K562 (cell line): ENCODE measurements around the gene JMJD1C. TPM values are rescaled to one million over a fixed set of nuclear protein-coding genes. Genes with fewer than 3 reads are reported as not detected.

Experiments used
- DMBX1 ChIP-seq: fragments of 250-450 bp; sonication (Bioruptor Pico); IDR thresholded peaks from 2 replicates; pipeline ENCODE4 v1.8.0; 2022; ENCODE audit warnings: inconsistent platforms, mild to moderate bottlenecking, moderate library complexity, borderline replicate concordance
- FOSL1 ChIP-seq: fragments of 200-800 bp; sonication (Bioruptor generic); conservative IDR thresholded peaks from 2 replicates; pipeline ENCODE4 v1.6.1; 2016; ENCODE audit warnings: missing genetic modification characterization, missing compliant biosample characterization
- NBN ChIP-seq: fragments of 450-650 bp; IDR thresholded peaks from 2 replicates; pipeline ENCODE4 v1.6.1; 2016; ENCODE audit warnings: low read depth, mild to moderate bottlenecking
- PCBP1 ChIP-seq: fragments of 200-400 bp; formaldehyde crosslinking; IDR thresholded peaks from 2 replicates; pipeline ENCODE4 v1.6.1; 2018; ENCODE audit warnings: mild to moderate bottlenecking, low read depth, low read length; ENCODE audit not compliant: poor library complexity, severe bottlenecking
- RBM25 ChIP-seq: fragments of 200-400 bp; formaldehyde crosslinking; IDR thresholded peaks from 2 replicates; pipeline ENCODE4 v1.6.1; 2018; ENCODE audit warnings: low read length, low read depth, moderate library complexity; ENCODE audit not compliant: severe bottlenecking
- U2AF1 ChIP-seq: fragments of 200-400 bp; formaldehyde crosslinking; optimal IDR thresholded peaks from 2 replicates; pipeline ENCODE3; 2017; ENCODE audit warnings: mild to moderate bottlenecking, low read depth, low read length, moderate library complexity
- ZNF133 ChIP-seq: fragments of 250-450 bp; sonication (Bioruptor Pico); IDR thresholded peaks from 2 replicates; pipeline ENCODE4 v1.4.0; 2020; ENCODE audit warnings: mild to moderate bottlenecking
- ZZZ3 ChIP-seq: fragments of 450-650 bp; IDR thresholded peaks from 2 replicates; pipeline ENCODE4 v1.6.1; 2016; ENCODE audit warnings: antibody characterized with exemption, mild to moderate bottlenecking, moderate library complexity
- microRNA counts: library from miRNA; unstranded; fragments of <30 nt; microRNA quantifications from one replicate; lab custom pipeline; 2016
- microRNA-seq: library from miRNA; unstranded; fragments of <30 nt; microRNA quantifications from one replicate; pipeline ENCODE4, GENCODE V29; 2018; ENCODE audit warnings: borderline microRNAs expressed
- polyA plus RNA-seq, 8 experiments: library from polyadenylated mRNA; depleted of rRNA in 4 of 8; stranded (reverse) in 5 of 8; unstranded in 3 of 8; fragments of >200 nt; fragmentation: Nextera tagmentation in 2 of 8; fragmentation: Illumina TruSeq in 1 of 8; extraction: Ambion mirVana in 2 of 8; extraction: Trizol in 1 of 8; gene quantifications; 2 replicates each; pipeline versions ENCODE4 v1.2.1 to v1.2.3, GENCODE V29; 2011 to 2014; ENCODE audit warnings: inconsistent platforms in 1 of 8, missing spikeins in 1 of 8
- small RNA-seq: library from RNA; depleted of rRNA; stranded (forward); fragments of <200 nt; gene quantifications from one replicate; pipeline ENCODE3, GENCODE V24; 2014
- total RNA-seq, 7 experiments: library from RNA; depleted of rRNA in 6 of 7; stranded (reverse); fragments of >200 nt in 6 of 7; fragmentation: Illumina TruSeq in 2 of 7; extraction: Trizol in 2 of 7; gene quantifications; 2 replicates each; pipeline versions ENCODE4 v1.2.1 to v1.2.3, GENCODE V29; 2011 to 2021; ENCODE audit warnings: low replicate concordance in 1 of 7
- TF ChIP-seq, protein P1 (sequence below), 2 experiments: fragments of 450-650 bp; formaldehyde crosslinking in 1 of 2; IDR thresholded peaks; 2 replicates each; pipeline versions ENCODE4 v1.4.0 to v1.6.1; 2014 to 2020; ENCODE audit warnings: mild to moderate bottlenecking in 2 of 2, borderline replicate concordance in 1 of 2, low read depth in 1 of 2

JMJD1C gene
- total and polyA plus RNA-seq, 9 of the 15 experiments (the other 6 are each of a cell fraction or from before 2014, with no cell fraction given) = 25.3 to 68.0 (median 47.2) TPM

DNA sequence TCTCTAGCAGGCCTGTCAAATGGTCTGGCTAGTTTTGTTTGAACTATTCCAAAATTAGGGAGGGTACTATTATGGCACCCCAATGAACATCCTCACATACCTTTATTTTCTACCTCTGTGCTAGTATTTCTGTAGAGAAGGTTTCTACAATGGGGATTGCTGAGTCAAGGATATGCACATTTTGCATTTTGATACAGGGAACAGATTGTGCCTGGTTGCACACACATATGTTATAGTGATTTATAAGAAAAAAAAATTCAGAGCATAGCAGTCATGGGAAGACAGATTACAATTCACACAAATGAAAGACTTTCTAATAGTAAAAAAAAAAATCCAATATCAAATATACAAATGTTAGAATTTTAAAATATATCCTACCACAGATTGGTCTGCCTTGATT lies 346.7 kb downstream of the JMJD1C start (continued):
- TF ChIP-seq, protein P1, sequence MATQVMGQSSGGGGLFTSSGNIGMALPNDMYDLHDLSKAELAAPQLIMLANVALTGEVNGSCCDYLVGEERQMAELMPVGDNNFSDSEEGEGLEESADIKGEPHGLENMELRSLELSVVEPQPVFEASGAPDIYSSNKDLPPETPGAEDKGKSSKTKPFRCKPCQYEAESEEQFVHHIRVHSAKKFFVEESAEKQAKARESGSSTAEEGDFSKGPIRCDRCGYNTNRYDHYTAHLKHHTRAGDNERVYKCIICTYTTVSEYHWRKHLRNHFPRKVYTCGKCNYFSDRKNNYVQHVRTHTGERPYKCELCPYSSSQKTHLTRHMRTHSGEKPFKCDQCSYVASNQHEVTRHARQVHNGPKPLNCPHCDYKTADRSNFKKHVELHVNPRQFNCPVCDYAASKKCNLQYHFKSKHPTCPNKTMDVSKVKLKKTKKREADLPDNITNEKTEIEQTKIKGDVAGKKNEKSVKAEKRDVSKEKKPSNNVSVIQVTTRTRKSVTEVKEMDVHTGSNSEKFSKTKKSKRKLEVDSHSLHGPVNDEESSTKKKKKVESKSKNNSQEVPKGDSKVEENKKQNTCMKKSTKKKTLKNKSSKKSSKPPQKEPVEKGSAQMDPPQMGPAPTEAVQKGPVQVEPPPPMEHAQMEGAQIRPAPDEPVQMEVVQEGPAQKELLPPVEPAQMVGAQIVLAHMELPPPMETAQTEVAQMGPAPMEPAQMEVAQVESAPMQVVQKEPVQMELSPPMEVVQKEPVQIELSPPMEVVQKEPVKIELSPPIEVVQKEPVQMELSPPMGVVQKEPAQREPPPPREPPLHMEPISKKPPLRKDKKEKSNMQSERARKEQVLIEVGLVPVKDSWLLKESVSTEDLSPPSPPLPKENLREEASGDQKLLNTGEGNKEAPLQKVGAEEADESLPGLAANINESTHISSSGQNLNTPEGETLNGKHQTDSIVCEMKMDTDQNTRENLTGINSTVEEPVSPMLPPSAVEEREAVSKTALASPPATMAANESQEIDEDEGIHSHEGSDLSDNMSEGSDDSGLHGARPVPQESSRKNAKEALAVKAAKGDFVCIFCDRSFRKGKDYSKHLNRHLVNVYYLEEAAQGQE (IDR thresholded peaks at IDR 0.05; ENCODE audit: borderline replicate concordance) = no peak
- TF ChIP-seq, protein P1 (CRISPR knock-in tag; IDR thresholded peaks at IDR 0.05; ENCODE audit: low read depth) = no peak
- TF ChIP-seq NBN (no peak), RBM25 (no peak), PCBP1 (no peak), ZNF133 (no peak), FOSL1 (tag) (no peak), DMBX1 (CRISPR knock-in tag) (no peak), U2AF1 (no peak), ZZZ3 (no peak)

MicroRNAs encoded within 50 kb of the gene (microRNA counts, 767-probe panel; counts per million panel counts)
- microRNA hsa-miR-1296 (lab: Ali Mortazavi, UCI) = not detected

Small RNAs within 50 kb of the gene (microRNA-seq; reads per million reads assigned to microRNA genes)
- 1,231 reads per million, percentile 93 among the genes with 10 or more reads in this experiment for gene MIR1296

Small RNAs within 50 kb of the gene (small RNA-seq; reads per million reads assigned to genes)
- gene AC022022.1 (not detected), gene MIR1296 (11.7 reads per million, percentile 96 among the genes with 10 or more reads in this experiment)

Other genes with a start within 250 kb of the JMJD1C start
- 6.4 TPM in 2 replicates for gene REEP3, start 55.4 kb upstream of the JMJD1C start, total RNA-seq (2014; rRNA removed)
- gene REEP3, start 55.4 kb upstream of the JMJD1C start, total RNA-seq (2014; rRNA removed; fragmentation: Illumina TruSeq; extraction: Trizol) = 10.2 and 12.6 TPM in 2 replicates
- 10.8 and 12.4 TPM in 2 replicates for gene REEP3, start 55.4 kb upstream of the JMJD1C start, total RNA-seq (2015; rRNA removed; fragmentation: Illumina TruSeq; extraction: Trizol)
- 10.3 and 10.6 TPM in 2 replicates for gene REEP3, start 55.4 kb upstream of the JMJD1C start, total RNA-seq (2021)
- 6.1 and 9.2 TPM in 2 replicates for gene REEP3, start 55.4 kb upstream of the JMJD1C start, polyA plus RNA-seq (2011; rRNA removed)
- gene REEP3, start 55.4 kb upstream of the JMJD1C start, polyA plus RNA-seq (2014; fragmentation: Illumina TruSeq; extraction: Trizol) = 9.2 and 13.4 TPM in 2 replicates
- gene REEP3, start 55.4 kb upstream of the JMJD1C start, polyA plus RNA-seq (2014; fragmentation: Nextera tagmentation; extraction: Ambion mirVana) = 1 to 10 TPM; 3.4 to 6.6 TPM
- gene REEP3, start 55.4 kb upstream of the JMJD1C start, polyA plus RNA-seq (2014; rRNA removed) = 4.6 and 5.2 TPM in 2 replicates